Epithelial cell of esophagus (primary cell): ENCODE measurements around the gene PCDHA13.
A peak's percentile ranks its signal among the peaks of the same experiment; 100 is the strongest.
"Not testable (repeated sequence)": the region's sequence is repeated elsewhere in the genome, so short reads cannot be mapped to it uniquely, and the experiment has no call there.

Source experiments
- DNase-seq: peaks from one replicate; pipeline ENCODE4 v3.0.0; 2010; ENCODE audit warnings: low read depth
- H3K4me3 ChIP-seq: 2 replicates; pipeline ENCODE4 v1.5.1; 2011; ENCODE audit warnings: mild to moderate bottlenecking, low read length, control low read depth
- CTCF ChIP-seq: IDR thresholded peaks from 2 replicates; pipeline ENCODE4 v1.5.1; 2011; ENCODE audit warnings: low read depth, mild to moderate bottlenecking, low read length, control low read depth, inconsistent platforms; ENCODE audit not compliant: insufficient read depth; ENCODE audit errors: missing control alignments

The PCDHA13 gene

GRCh38 chr5:140881889-140882590 lies at the start of gene PCDHA13:
TSS of gene PCDHA13 (plus strand) at chr5:140882124. CDS start at chr5:140882269, 145 bp downstream.
- peak; percentile 39 for DNase-seq
- no peak within 1 kb of the TSS for H3K4me3 ChIP-seq
- peak; percentile 22 for TF ChIP-seq CTCF

DNA sequence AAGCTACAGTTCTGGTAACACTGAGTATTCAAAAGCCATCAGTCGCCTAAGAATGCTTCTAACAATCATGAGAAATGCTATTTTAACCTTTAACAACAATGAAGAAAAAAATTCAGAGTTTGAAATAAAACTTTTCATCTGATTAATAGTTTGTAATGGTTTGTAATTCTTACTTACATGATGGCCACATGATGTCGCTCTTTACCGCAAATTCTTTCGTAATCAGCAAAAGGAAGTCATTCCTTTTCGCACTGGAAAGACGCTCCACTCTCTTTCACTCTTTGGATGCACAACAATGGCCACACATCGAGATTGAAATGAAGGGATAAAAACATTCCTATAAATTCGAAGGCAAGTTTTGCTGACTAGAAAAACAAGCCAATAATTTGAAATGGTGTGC lies 47.9 kb upstream of the PCDHA13 start, which contains the start of gene PCDHA7:
Gene PCDHA7, plus strand, starts transcription at position 277 of the 400 bp plus-strand sequence. Its CDS starts 115 bp downstream, at position 392.
- no peak for TF ChIP-seq CTCF
- peak; percentile 13 for DNase-seq
- H3K4me3 ChIP-seq = no peak within 1 kb of the TSS

GRCh38 chr5:140834439-140835008 lies 47.4 kb upstream of the PCDHA13 start:
- DNase-seq, H3K4me3 ChIP-seq: not testable (repeated sequence)

DNA sequence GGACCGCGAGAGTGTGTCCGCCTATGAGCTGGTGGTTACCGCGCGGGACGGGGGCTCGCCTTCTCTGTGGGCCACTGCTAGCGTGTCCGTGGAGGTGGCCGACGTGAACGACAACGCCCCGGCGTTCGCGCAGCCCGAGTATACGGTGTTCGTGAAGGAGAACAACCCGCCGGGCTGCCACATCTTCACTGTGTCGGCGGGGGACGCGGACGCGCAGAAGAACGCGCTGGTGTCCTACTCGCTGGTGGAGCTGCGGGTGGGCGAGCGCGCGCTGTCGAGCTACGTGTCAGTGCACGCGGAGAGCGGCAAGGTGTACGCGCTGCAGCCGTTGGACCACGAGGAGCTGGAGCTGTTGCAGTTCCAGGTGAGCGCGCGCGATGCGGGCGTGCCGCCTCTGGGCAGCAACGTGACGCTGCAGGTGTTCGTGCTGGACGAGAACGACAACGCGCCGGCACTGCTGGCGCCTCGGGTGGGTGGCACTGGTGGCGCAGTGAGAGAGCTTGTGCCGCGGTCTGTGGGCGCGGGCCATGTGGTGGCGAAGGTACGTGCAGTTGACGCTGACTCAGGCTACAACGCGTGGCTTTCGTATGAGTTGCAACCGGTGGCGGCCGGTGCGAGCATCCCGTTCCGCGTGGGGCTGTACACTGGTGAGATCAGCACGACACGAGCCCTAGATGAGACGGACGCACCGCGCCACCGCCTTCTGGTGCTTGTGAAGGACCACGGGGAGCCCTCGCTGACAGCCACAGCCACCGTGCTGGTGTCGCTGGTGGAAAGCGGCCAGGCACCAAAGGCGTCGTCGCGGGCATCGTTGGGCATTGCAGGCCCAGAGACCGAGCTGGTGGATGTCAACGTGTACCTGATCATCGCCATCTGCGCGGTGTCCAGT lies 46.1 kb upstream of the PCDHA13 start:
- H3K4me3 ChIP-seq = no peak overlapping the region
- no peak for TF ChIP-seq CTCF
- no peak for DNase-seq

GRCh38 chr5:140840978-140841962 lies 40.7 kb upstream of the PCDHA13 start, which contains the start of gene PCDHA8:
TSS of gene PCDHA8 (plus strand) at chr5:140841187. CDS start at chr5:140841322, 135 bp downstream.
- no peak for TF ChIP-seq CTCF
- DNase-seq = no peak
- H3K4me3 ChIP-seq = no peak within 1 kb of the TSS

GRCh38 chr5:140842798-140843733 lies 38.9 kb upstream of the PCDHA13 start:
- no peak for TF ChIP-seq CTCF
- H3K4me3 ChIP-seq = no peak overlapping the region
- DNase-seq = no peak

DNA sequence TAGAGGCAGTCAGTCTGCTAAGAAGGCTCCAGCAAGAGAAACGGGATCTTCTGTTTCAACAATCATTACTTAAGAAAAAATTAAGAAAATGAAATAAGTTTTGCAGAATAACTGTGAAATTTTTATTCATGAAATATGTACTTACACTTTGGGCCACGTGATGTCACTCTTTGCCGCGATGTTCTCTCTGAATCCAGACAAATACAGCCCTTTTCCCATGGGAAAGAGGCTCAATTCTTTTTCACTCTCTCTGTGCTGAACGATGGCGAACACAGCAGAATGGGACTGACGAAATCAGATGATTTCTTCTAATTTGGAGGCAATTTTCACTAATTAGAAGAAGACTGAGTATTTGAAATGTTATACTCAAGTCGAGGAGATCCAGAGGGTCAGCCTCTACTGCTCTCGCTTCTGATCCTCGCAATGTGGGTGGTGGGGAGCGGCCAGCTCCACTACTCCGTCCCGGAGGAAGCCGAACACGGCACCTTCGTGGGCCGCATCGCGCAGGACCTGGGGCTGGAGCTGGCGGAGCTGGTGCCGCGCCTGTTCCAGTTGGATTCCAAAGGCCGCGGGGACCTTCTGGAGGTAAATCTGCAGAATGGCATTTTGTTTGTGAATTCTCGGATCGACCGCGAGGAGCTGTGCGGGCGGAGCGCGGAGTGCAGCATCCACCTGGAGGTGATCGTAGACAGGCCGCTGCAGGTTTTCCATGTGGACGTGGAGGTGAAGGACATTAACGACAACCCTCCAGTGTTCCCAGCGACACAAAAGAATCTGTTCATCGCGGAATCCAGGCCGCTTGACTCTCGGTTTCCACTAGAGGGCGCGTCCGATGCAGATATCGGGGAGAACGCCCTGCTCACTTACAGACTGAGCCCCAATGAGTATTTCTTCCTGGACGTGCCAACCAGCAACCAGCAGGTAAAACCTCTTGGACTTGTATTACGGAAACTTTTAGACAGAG lies 33.5 kb upstream of the PCDHA13 start, which contains the start of gene PCDHA9:
Gene PCDHA9, plus strand, starts transcription at position 244 of the 964 bp plus-strand sequence. Its CDS starts 114 bp downstream, at position 358.
- H3K4me3 ChIP-seq, DNase-seq: not testable (repeated sequence)

- not testable (repeated sequence) for H3K4me3 ChIP-seq, DNase-seq
Observed at GRCh38 chr5:140849831-140850634, 31.9 kb upstream of the PCDHA13 start.
